ENCODE measurements around the gene ORC6. TPM values are rescaled to one million over a fixed set of nuclear protein-coding genes. Genes with fewer than 3 reads are reported as not detected.

Gene ORC6
- 35.3 to 43.0 TPM (median 41.6 TPM) in 5 replicates for total RNA-seq (2022; extraction: Qiagen RNA extraction)

DNA sequence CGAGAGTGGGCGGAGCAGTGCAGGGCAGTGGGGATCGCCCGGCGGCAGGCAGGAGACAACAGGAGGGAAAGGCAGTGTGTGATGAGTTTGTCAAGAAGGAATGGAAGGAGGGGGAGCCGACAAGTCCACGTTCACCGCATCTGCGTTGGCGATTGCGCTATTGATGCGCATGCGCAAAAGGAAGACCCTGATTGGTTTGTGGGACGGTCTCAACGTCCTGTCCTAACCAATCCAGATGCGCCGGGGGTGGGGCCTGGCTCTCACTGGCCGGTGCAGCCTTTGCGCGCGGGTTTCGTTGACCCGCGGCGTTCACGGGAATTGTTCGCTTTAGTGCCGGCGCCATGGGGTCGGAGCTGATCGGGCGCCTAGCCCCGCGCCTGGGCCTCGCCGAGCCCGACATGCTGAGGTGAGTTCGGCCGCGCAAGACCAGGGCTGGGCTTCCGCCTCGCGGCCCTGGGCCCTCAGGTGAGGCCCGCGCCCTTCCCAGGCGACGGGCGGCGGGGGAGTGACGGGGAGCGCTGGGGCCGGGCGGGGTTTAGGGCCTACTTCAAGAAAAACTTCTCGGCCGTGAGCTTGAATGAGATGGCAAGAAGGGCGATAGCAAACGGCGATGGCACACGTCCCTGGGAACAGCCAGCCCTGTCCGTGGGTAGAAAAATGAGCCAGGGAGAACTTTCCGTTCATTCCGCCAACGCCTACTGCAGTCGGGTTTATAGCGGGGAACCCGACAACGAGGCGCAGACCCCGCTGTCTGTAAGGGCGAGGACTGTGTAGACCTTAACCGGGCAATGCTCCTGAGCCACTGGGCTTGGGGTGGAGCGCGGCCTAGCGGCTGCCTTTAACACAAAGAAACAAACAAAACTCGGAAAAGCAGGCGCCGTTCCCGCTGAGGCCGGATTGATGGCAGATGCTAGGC, at the start of gene ORC6:
ORC6 (plus strand) TSS at position 295 of the 916 bp plus-strand sequence; CDS start at position 342, 47 bp downstream.

GRCh38 chr16:46688654-46689364, 650 bp upstream of the ORC6 start, which contains the start of gene VPS35:
VPS35 (minus strand) TSS chr16:46689178; CDS start chr16:46689133, 45 bp downstream.

Other genes starting within 250 kb of the ORC6 start
- gene SHCBP1, start 68.3 kb upstream of the ORC6 start, total RNA-seq (2022; extraction: Qiagen RNA extraction), result 33.7 to 40.3 TPM (median 36.2 TPM) in 5 replicates
- gene VPS35, start 481 bp upstream of the ORC6 start, total RNA-seq (2022; extraction: Qiagen RNA extraction), result 75.3 to 95.0 TPM (median 84.5 TPM) in 5 replicates
- 0.02 to 0.09 TPM (median 0.03 TPM) in 4 of 5 replicates, not detected in the other for gene MYLK3, start 58.7 kb downstream of the ORC6 start, total RNA-seq (2022; extraction: Qiagen RNA extraction)
- gene C16orf87, start 141.5 kb downstream of the ORC6 start, total RNA-seq (2022; extraction: Qiagen RNA extraction), result 5.3 to 7.9 TPM (median 6.6 TPM) in 5 replicates
- 7.9 to 15.1 TPM (median 14.8 TPM) in 5 replicates for gene GPT2, start 194.7 kb downstream of the ORC6 start, total RNA-seq (2022; extraction: Qiagen RNA extraction)

Measured in A549 treated with dexamethasone at 1 μM for 4 hours (cell line).